ENCODE measurements around the gene TSHZ1. TPM values are rescaled to one million over a fixed set of nuclear protein-coding genes. Genes with fewer than 3 reads are reported as not detected.

TSHZ1 gene
- total RNA-seq, 1 donor from 2014 or later, result 12.2 TPM

DNA sequence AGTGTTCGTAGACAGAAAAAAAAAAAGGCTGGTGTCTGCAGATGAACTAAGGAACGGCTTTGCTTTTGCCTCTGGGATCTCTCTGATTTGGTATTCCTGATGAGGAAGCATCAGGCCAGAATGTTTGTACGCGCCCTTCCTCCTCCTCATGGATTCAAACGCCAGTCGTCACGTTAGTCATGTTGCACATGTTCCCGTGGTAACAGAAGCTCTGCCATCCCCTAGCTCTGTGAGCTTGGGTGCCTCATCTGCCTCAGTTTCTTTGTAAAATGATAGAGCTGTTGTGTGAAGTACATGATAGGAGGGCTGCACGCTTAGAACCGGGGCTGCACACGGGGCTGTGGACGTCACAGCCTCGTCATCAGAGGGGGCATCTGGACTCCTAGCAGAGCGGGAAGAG lies 47.0 kb downstream of the TSHZ1 start:
- no peaks in the 10 kb centered on the region for H3K36me3 Mint-ChIP-seq (ENCODE audit: unreplicated experiment)
- no peak for TF ChIP-seq CTCF (IDR thresholded peaks at IDR 0.05)
- no peaks in the 10 kb centered on the region for H3K9me3 Mint-ChIP-seq (ENCODE audit: unreplicated experiment)
- DNase-seq (ENCODE audit: extremely low spot score, unreplicated experiment), result no peak
- H3K27ac Mint-ChIP-seq (ENCODE audit: unreplicated experiment), result no peak overlapping the region
- no peaks in the 10 kb centered on the region for H3K27me3 Mint-ChIP-seq (ENCODE audit: unreplicated experiment)
- H3K4me1 Mint-ChIP-seq (ENCODE audit: unreplicated experiment), result peaks cover 11% of the 10 kb centered on the region
- H3K4me3 Mint-ChIP-seq (ENCODE audit: unreplicated experiment), result no peak overlapping the region

DNA sequence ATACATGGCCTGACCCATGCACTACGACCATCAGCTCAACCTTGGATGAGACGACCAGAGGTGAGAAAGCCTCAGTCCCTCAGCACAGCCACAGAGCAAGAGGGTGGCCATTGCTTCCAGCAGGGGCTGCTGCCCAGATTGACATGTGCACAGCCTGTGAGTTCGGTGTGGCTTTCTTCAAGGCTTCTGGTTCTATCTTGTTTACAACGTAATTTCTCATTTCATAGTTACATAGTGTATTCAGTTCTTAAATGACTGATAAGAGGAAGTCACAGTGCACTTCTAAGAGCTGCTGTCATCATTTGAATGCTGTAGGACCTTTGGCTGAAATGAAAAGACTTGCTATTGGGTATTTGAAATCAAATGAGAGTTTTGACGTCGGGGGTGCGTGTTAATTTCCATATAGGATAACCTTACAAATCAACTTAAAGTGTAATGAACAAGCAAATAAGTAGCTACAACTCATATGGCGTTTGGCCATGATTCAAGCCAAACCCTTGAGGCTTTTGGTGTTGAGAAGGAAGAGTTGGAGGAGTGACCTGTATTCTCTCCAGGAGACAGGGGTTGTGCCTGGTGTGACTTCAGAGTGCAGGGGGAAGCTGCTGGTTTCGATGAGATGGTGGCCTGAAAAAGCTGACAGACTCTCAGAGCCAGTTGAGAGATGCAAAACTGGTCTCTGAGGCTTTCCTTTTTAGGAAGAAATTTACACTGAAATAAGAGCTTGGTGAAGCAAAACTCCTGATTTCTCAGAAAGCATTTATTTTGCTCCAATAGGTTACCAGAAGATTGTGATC lies 51.0 kb downstream of the TSHZ1 start:
- Mint-ChIP-seq H3K4me3 (ENCODE audit: unreplicated experiment) (no peak overlapping the region), H3K4me1 (ENCODE audit: unreplicated experiment) (peaks cover 15% of the 10 kb centered on the region), H3K9me3 (ENCODE audit: unreplicated experiment) (no peaks in the 10 kb centered on the region), H3K36me3 (ENCODE audit: unreplicated experiment) (no peaks in the 10 kb centered on the region), H3K27me3 (ENCODE audit: unreplicated experiment) (no peaks in the 10 kb centered on the region), H3K27ac (ENCODE audit: unreplicated experiment) (no peak overlapping the region)
- DNase-seq (ENCODE audit: extremely low spot score, unreplicated experiment), result no peak
- TF ChIP-seq CTCF (IDR thresholded peaks at IDR 0.05), result no peak

DNA sequence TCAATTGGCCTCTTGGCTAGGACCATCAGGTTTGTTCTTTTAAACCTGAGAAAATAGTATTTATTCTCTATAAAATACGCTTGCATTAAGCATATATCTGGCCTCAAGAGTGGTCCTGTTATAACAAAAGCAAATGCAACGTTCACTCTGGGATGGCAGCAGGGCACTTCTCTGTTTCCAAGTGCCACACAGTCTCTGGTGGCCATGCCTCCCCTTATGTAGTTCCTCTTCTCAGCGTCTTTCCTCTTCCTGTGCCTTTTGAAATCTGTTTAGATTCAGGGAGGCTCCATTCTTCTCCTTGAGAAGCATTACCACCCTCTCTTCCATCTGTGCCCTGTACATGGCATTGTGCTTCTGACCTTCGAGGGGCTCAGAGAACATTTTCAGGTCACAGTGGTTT lies 51.9 kb downstream of the TSHZ1 start:
- H3K27me3 Mint-ChIP-seq (ENCODE audit: unreplicated experiment), result no peaks in the 10 kb centered on the region
- H3K36me3 Mint-ChIP-seq (ENCODE audit: unreplicated experiment), result no peaks in the 10 kb centered on the region
- H3K4me1 Mint-ChIP-seq (ENCODE audit: unreplicated experiment), result peaks cover 15% of the 10 kb centered on the region
- no peak overlapping the region for H3K27ac Mint-ChIP-seq (ENCODE audit: unreplicated experiment)
- no peaks in the 10 kb centered on the region for H3K9me3 Mint-ChIP-seq (ENCODE audit: unreplicated experiment)
- no peak for DNase-seq (ENCODE audit: extremely low spot score, unreplicated experiment)
- TF ChIP-seq CTCF (IDR thresholded peaks at IDR 0.05), result no peak
- H3K4me3 Mint-ChIP-seq (ENCODE audit: unreplicated experiment), result no peak overlapping the region

- no peak for TF ChIP-seq CTCF (IDR thresholded peaks at IDR 0.05)
- no peak overlapping the region for H3K4me3 Mint-ChIP-seq (ENCODE audit: unreplicated experiment)
- DNase-seq (ENCODE audit: extremely low spot score, unreplicated experiment), result no peak
- peaks cover 16% of the 10 kb centered on the region for H3K4me1 Mint-ChIP-seq (ENCODE audit: unreplicated experiment)
- H3K36me3 Mint-ChIP-seq (ENCODE audit: unreplicated experiment), result no peaks in the 10 kb centered on the region
- H3K27ac Mint-ChIP-seq (ENCODE audit: unreplicated experiment), result no peak overlapping the region
- no peaks in the 10 kb centered on the region for H3K27me3 Mint-ChIP-seq (ENCODE audit: unreplicated experiment)
- H3K9me3 Mint-ChIP-seq (ENCODE audit: unreplicated experiment), result no peaks in the 10 kb centered on the region
Observed at GRCh38 chr18:75264195-75264594, 53.6 kb downstream of the TSHZ1 start.

- Mint-ChIP-seq H3K9me3 (ENCODE audit: unreplicated experiment) (no peaks in the 10 kb centered on the region), H3K27ac (ENCODE audit: unreplicated experiment) (no peak overlapping the region), H3K27me3 (ENCODE audit: unreplicated experiment) (no peaks in the 10 kb centered on the region), H3K36me3 (ENCODE audit: unreplicated experiment) (no peaks in the 10 kb centered on the region), H3K4me3 (ENCODE audit: unreplicated experiment) (no peak overlapping the region), H3K4me1 (ENCODE audit: unreplicated experiment) (peaks cover 18% of the 10 kb centered on the region)
- DNase-seq (ENCODE audit: extremely low spot score, unreplicated experiment), result no peak
- TF ChIP-seq CTCF (IDR thresholded peaks at IDR 0.05), result no peak
Observed at GRCh38 chr18:75264926-75265597, 54.5 kb downstream of the TSHZ1 start.
